ENCODE data around the gene RASSF10. TPM values are rescaled to one million over a fixed set of nuclear protein-coding genes. Genes with fewer than 3 reads are reported as not detected.

Gene RASSF10
- total RNA-seq, 4 donors from 2014 or later, result 0.22 to 0.38 TPM; not detected in 2

DNA sequence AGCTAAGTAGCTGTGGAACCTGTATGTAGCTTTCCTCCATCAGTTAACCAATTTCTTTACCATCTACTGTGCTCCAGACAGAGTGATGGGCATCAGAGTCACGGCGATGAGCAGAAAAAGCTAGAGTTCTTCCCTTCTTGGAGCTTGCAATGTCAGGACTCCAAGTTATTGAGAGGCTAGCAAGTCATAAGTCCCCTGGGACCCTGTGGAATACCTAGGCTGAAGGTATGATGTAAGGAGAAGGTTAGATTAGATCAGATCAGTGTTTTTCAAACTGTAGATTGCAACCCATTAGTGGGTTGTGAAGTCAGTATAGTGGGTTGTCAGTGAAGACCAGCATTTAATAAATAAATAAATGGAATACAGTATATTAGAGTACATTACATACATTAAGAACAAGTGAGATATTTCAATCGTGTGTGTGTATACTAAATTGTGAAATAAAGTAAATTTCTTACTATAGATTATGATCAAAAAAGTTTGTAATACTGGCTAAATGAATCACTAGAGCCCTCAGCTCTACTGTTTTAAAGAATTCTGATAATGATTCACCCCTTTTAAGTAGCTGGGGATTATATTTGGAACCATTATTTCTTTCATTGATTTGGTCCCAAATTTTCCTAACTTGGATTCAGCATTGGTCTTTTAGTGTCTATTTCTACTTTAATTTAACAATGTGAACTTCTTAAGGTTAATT lies 52.3 kb downstream of the RASSF10 start:
- TF ChIP-seq, protein P1, sequence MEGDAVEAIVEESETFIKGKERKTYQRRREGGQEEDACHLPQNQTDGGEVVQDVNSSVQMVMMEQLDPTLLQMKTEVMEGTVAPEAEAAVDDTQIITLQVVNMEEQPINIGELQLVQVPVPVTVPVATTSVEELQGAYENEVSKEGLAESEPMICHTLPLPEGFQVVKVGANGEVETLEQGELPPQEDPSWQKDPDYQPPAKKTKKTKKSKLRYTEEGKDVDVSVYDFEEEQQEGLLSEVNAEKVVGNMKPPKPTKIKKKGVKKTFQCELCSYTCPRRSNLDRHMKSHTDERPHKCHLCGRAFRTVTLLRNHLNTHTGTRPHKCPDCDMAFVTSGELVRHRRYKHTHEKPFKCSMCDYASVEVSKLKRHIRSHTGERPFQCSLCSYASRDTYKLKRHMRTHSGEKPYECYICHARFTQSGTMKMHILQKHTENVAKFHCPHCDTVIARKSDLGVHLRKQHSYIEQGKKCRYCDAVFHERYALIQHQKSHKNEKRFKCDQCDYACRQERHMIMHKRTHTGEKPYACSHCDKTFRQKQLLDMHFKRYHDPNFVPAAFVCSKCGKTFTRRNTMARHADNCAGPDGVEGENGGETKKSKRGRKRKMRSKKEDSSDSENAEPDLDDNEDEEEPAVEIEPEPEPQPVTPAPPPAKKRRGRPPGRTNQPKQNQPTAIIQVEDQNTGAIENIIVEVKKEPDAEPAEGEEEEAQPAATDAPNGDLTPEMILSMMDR (IDR thresholded peaks at IDR 0.05; ENCODE audit: low read depth), result no peak

All from subcutaneous adipose tissue (tissue), 4 donors.